Immature natural killer cell (primary cell): ENCODE data around the gene PYCR2. TPM values are rescaled to one million over a fixed set of nuclear protein-coding genes. Genes with fewer than 3 reads are reported as not detected.
A peak's percentile ranks its signal among the peaks of the same experiment; 100 is the strongest.
"Not testable (repeated sequence)": the region's sequence is repeated elsewhere in the genome, so short reads cannot be mapped to it uniquely, and the experiment has no call there.

Experiments used
- DNase-seq, 3 donors: peaks; one replicate each; pipeline ENCODE4 v3.0.0; 2022; ENCODE audit warnings: mixed read lengths in 1 of 3
- H3K27ac Mint-ChIP-seq, 6 donors: one replicate each; pipeline ENCODE4 v1.8.0; 2020; ENCODE audit warnings: mixed read lengths in 6 of 6, mild to moderate bottlenecking in 5 of 6, inconsistent platforms in 4 of 6, moderate library complexity in 3 of 6
- H3K27me3 Mint-ChIP-seq, 3 donors: one replicate each; pipeline ENCODE4 v1.8.0; 2020 to 2021; ENCODE audit warnings: low read depth in 3 of 3, mild to moderate bottlenecking in 3 of 3, mixed read lengths in 3 of 3, moderate library complexity in 3 of 3, inconsistent platforms in 1 of 3
- H3K36me3 Mint-ChIP-seq, 3 donors: one replicate each; pipeline ENCODE4 v1.8.0; 2020; ENCODE audit warnings: mixed read lengths in 3 of 3, inconsistent platforms in 2 of 3, mild to moderate bottlenecking in 2 of 3
- H3K4me1 Mint-ChIP-seq, 2 donors: one replicate each; pipeline ENCODE4 v1.8.0; 2020; ENCODE audit warnings: inconsistent platforms in 2 of 2, mild to moderate bottlenecking in 2 of 2, mixed read lengths in 2 of 2, moderate library complexity in 1 of 2
- H3K4me3 Mint-ChIP-seq, 5 donors: one replicate each; pipeline ENCODE4 v1.8.0; 2020; ENCODE audit warnings: mild to moderate bottlenecking in 5 of 5, mixed read lengths in 5 of 5, inconsistent platforms in 3 of 5, moderate library complexity in 3 of 5
- H3K9me3 Mint-ChIP-seq, 6 donors: one replicate each; pipeline ENCODE4 v1.8.0; 2020; ENCODE audit warnings: mild to moderate bottlenecking in 6 of 6, mixed read lengths in 6 of 6, inconsistent platforms in 4 of 6, moderate library complexity in 3 of 6
- polyA plus RNA-seq, 3 donors: library from polyadenylated mRNA; unstranded; fragments of 300-500 nt; fragmentation: Illumina TruSeq; gene quantifications; one replicate each; pipeline ENCODE4 v1.2.3, GENCODE V29; 2021

Gene PYCR2
- polyA plus RNA-seq, 3 donors from 2014 or later, result 62.0 to 106 (median 72.0) TPM

DNA sequence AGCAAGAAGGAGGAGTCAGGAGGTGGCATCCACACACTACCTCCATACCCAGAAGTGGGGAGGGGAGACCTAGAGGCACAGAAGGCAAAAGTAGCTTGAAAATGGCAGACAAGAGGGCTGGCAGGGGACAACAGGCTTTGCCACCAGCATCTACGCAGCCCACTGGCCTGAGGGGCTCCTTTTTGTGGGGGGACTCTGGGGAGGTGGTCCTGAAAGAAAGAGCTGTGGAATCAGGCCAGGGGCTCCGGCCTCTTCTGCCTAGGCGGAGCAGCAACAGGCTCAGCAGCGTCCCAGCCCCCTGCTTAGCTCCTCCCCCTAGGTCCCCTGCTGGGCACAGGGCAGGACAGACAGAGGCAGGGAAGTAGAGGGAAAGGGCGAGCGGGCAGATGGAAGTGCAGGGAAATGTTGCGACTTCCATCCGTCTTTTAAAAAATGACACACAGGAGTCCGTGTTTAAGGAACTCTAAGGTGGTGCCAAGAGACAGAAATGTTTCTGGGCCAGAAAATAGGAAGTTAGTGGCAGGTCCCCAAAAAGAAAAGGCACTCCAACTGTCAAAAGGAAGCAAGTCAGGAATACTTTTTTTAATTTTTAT lies 27.0 kb upstream of the PYCR2 start:
- Mint-ChIP-seq H3K36me3 (peaks cover 0 to 3% (median 0%) of the 10 kb centered on the region in 3 donors), H3K27ac (no peak overlapping the region), H3K27me3 (peaks cover 11 to 20% (median 17%) of the 10 kb centered on the region in 3 donors), H3K9me3 (no peaks in the 10 kb centered on the region), H3K4me1 (no peaks in the 10 kb centered on the region), H3K4me3 (no peak overlapping the region)
- DNase-seq, result no peak

DNA sequence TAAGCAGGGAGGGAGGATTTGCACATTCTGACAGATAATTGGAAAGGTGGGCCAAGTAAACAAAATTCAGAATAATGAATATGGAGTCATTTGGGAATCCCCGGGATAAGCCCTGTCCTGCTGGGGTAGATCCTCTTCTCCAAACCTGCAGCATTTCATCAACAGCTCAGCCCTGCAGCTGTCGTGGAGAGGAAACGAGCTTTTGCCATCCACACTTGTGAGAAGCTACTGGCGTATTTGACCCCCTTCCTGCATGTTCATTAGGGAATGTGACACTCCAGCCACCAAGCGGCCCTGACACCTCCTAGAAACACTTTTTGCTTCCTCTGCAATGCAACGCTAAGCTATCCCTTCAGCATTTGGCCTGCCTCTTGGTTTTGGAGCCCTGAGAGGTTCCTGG lies 25.0 kb upstream of the PYCR2 start:
- H3K4me3 Mint-ChIP-seq, result no peak overlapping the region
- peaks cover 11 to 17% (median 13%) of the 10 kb centered on the region in 3 donors for H3K27me3 Mint-ChIP-seq
- DNase-seq, result no peak
- peak overlapping the region in 1 of 6 donors; percentile 14 for H3K27ac Mint-ChIP-seq
- H3K9me3 Mint-ChIP-seq, result no peaks in the 10 kb centered on the region
- H3K4me1 Mint-ChIP-seq, result peaks cover 16% of the 10 kb centered on the region in 2 donors
- H3K36me3 Mint-ChIP-seq, result peaks cover 0 to 3% (median 0%) of the 10 kb centered on the region in 3 donors

DNA sequence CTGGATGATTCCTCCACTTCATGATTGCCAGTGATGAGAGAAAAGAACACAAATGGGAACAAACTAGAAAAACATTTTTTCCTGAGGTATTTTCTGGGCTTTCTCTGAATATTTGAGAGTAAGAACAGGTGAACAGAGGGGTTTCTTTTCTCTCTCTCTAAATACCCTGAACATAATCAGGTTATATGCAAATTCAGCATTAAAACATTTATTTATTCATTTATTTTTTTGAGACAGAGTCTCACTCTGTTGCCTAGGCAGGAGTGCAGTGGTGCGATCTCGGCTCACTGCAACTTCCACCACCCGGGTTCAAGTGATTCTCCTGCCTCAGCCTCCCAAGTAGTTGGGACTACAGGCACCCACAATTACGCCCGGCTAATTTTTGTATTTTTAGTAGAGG lies 22.8 kb upstream of the PYCR2 start:
- Mint-ChIP-seq H3K9me3 (no peaks in the 10 kb centered on the region), H3K4me3 (no peak overlapping the region), H3K4me1 (peaks cover 25 to 27% of the 10 kb centered on the region in 2 donors), H3K27me3 (peaks cover 9 to 14% (median 9%) of the 10 kb centered on the region in 3 donors), H3K27ac (no peak overlapping the region), H3K36me3 (peaks cover 0 to 3% (median 0%) of the 10 kb centered on the region in 3 donors)
- no peak for DNase-seq

GRCh38 chr1:225946082-225946620 lies 22.1 kb upstream of the PYCR2 start:
- H3K27ac Mint-ChIP-seq, result peak overlapping the region in 1 of 6 donors; percentile 77
- no peak overlapping the region for H3K4me3 Mint-ChIP-seq

GRCh38 chr1:225945564-225945963 lies 21.5 kb upstream of the PYCR2 start:
- no peak for DNase-seq
- Mint-ChIP-seq H3K27me3 (peaks cover 5 to 9% (median 7%) of the 10 kb centered on the region in 3 donors), H3K9me3 (no peaks in the 10 kb centered on the region), H3K27ac (peak overlapping the region in 3 of 6 donors; percentile 36 to 77 (median 38)), H3K4me1 (peaks cover 25 to 27% of the 10 kb centered on the region in 2 donors), H3K4me3 (no peak overlapping the region), H3K36me3 (no peaks in the 10 kb centered on the region)

More at GRCh38 chr1:225946082-225946620, 22.1 kb upstream of the PYCR2 start:
- Mint-ChIP-seq H3K9me3 (no peaks in the 10 kb centered on the region), H3K36me3 (no peaks in the 10 kb centered on the region), H3K4me1 (peaks cover 25 to 27% of the 10 kb centered on the region in 2 donors), H3K27me3 (peaks cover 8 to 12% (median 9%) of the 10 kb centered on the region in 3 donors)
- DNase-seq, result no peak

- Mint-ChIP-seq H3K36me3 (no peaks in the 10 kb centered on the region), H3K4me1 (peaks cover 25 to 27% of the 10 kb centered on the region in 2 donors), H3K27ac (peak overlapping the region in 4 of 6 donors; percentile 15 to 90 (median 64)), H3K27me3 (peaks cover 3 to 7% (median 6%) of the 10 kb centered on the region in 3 donors), H3K4me3 (peak overlapping the region; percentile 52 to 88 (median 84)), H3K9me3 (no peaks in the 10 kb centered on the region)
- DNase-seq, result peak in 1 of 3 donors; percentile 10
Measured at GRCh38 chr1:225944951-225945350, 20.9 kb upstream of the PYCR2 start.

- peak; percentile 17 to 22 (median 20) for DNase-seq
- peak overlapping the region in 4 of 5 donors; percentile 50 to 88 (median 84) for H3K4me3 Mint-ChIP-seq
- H3K27me3 Mint-ChIP-seq, result peaks cover 3 to 7% (median 5%) of the 10 kb centered on the region in 3 donors
- H3K9me3 Mint-ChIP-seq, result no peaks in the 10 kb centered on the region
- H3K4me1 Mint-ChIP-seq, result peaks cover 25 to 27% of the 10 kb centered on the region in 2 donors
- H3K27ac Mint-ChIP-seq, result peak overlapping the region in 4 of 6 donors; percentile 29 to 86 (median 66)
- H3K36me3 Mint-ChIP-seq, result no peaks in the 10 kb centered on the region
Measured at GRCh38 chr1:225944387-225944786, 20.3 kb upstream of the PYCR2 start.

DNA sequence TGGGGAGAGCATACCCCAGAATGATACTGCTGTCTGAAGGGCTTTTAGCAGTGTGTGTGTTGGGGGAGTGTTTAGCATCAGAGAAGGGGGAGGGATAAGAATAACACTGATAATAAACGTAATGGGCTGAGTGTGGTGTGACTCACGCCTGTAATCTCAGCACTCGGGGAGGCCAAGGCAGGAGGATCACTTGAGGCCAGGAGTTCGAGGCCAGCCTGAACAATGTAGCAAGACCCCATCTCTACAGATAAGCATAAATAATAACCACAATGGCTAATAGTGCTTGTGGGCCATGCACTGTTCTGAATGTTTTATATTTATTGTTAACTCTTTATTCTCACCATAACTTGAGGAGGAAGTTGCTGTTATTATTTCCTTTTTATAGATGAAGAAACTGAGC lies 19.5 kb upstream of the PYCR2 start:
- peak overlapping the region in 1 of 5 donors; percentile 9 for H3K4me3 Mint-ChIP-seq
- DNase-seq, result no peak
- peaks cover 25 to 27% of the 10 kb centered on the region in 2 donors for H3K4me1 Mint-ChIP-seq
- H3K36me3 Mint-ChIP-seq, result no peaks in the 10 kb centered on the region
- peaks cover 2 to 3% (median 3%) of the 10 kb centered on the region in 3 donors for H3K27me3 Mint-ChIP-seq
- H3K27ac Mint-ChIP-seq, result peak overlapping the region in 2 of 6 donors; percentile 42 to 56
- H3K9me3 Mint-ChIP-seq, result no peaks in the 10 kb centered on the region

DNA sequence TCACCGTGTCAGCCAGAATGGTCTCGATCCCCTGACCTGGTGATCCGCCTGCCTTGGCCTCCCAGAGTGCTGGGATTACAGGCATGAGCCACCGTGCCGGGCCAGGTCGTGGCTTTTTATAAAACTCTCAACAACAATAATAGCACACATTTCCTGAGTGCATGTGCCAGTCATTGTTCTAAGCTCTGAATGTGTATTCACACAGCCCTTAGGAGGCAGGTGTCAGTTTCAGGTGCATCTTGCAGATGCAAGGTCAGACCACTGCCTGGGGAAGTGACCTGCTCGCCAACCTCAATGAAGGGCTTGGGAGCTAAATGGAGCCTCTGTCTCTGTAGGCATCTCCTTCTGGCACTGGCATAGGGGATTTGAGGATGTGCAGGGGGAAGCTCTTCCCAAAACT lies 18.5 kb upstream of the PYCR2 start:
- Mint-ChIP-seq H3K27ac (no peak overlapping the region), H3K36me3 (no peaks in the 10 kb centered on the region), H3K4me3 (no peak overlapping the region), H3K4me1 (peaks cover 25 to 27% of the 10 kb centered on the region in 2 donors), H3K27me3 (peaks cover 1 to 3% (median 3%) of the 10 kb centered on the region in 3 donors), H3K9me3 (no peaks in the 10 kb centered on the region)
- no peak for DNase-seq

GRCh38 chr1:225941942-225942222 lies 17.8 kb upstream of the PYCR2 start:
- Mint-ChIP-seq H3K9me3 (peaks cover 0 to 2% (median 0%) of the 10 kb centered on the region in 6 donors), H3K27ac (no peak overlapping the region), H3K36me3 (no peaks in the 10 kb centered on the region), H3K27me3 (peaks cover 0 to 3% (median 2%) of the 10 kb centered on the region in 3 donors), H3K4me3 (no peak overlapping the region), H3K4me1 (peaks cover 25 to 27% of the 10 kb centered on the region in 2 donors)
- no peak for DNase-seq

DNA sequence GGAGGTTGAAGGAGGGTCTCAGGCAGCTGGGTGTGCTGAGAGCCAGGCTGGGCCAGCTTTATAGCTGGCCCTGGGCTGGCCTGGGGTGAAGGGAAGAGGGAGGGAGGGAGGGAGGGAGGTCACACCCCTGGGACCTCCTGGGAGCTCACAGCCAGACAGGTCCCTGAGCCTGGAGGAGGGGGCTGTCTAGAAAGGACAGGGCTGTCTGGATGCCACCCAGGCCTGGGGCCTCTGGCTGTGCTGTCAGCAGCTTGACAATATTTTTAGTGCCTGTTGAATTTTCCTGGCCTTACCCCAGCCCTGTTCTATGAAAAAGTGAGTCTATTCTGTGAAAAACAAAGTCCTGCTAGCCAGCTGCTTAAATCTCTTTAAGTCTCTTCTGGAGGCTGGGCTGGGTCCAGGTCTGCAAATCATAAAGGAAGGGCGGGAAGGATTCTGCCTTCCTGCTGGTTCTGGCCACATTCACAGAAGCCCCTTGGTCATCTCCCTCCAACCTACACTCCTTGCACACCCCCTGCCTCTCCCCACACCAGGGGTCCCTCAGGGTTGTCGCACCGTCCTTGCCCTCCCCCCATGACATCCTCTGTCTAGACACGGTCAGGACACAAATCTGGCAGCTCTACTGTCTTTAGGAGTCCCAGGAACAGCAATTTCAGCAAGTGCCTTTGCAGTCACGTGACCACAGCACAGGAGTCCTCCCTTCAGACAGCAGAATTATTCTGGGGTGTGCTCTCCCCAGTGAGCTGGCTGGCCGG lies 17.3 kb upstream of the PYCR2 start, which contains the start of gene LEFTY2:
LEFTY2 (minus strand) TSS at position 34 of the 755 bp plus-strand sequence. CDS start 80 bp downstream, outside the sequence.
- Mint-ChIP-seq H3K27ac (no peak within 1 kb of the TSS), H3K36me3 (no peaks in the 10 kb centered on the region), H3K27me3 (peaks cover 0 to 3% (median 2%) of the 10 kb centered on the region in 3 donors), H3K9me3 (peaks cover 0 to 2% (median 0%) of the 10 kb centered on the region in 6 donors), H3K4me3 (no peak within 1 kb of the TSS), H3K4me1 (peaks cover 25 to 27% of the 10 kb centered on the region in 2 donors)
- DNase-seq, result no peak

DNA sequence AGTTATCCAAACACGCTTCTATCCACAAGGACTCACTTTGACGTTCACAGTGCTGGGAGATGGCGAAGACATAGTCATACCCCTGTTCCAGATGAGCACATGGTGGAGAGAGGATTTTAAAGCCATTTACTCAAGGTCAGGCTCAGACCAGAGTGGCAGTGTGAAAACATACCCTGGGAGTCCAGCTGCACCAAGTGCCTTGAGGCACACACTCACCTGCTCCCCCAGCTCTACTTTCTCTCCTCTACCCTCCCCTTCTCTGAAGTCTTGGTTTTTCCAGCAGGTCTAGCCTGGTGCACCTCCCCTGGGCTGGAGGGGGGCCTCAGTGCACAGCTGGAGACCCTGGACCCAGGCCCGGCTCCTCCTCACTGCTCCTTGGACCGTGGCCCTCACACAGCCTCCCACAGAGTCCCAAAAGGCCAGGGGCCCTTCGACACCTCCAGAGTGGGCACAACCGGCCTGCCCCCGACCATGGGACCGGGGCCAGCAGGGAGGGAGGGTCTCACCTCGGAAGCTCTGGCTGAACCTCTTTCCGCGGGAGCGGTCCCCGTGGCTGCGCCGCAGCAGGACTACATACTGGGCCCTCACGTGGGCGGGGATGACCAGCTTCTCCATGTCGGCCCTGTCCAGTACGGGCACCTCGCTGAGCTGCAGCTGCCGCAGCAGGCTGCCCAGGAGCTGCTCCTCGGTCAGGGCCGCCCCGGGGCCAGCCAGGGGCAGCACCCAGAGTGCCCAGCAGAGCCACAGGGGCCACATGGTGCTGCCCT lies 16.5 kb upstream of the PYCR2 start:
- Mint-ChIP-seq H3K4me3 (no peak overlapping the region), H3K27me3 (peaks cover 0 to 2% (median 0%) of the 10 kb centered on the region in 3 donors), H3K36me3 (no peaks in the 10 kb centered on the region), H3K9me3 (peaks cover 0 to 2% (median 0%) of the 10 kb centered on the region in 6 donors), H3K4me1 (peaks cover 25 to 26% of the 10 kb centered on the region in 2 donors), H3K27ac (no peak overlapping the region)
- no peak for DNase-seq

GRCh38 chr1:225939939-225940310 lies 15.9 kb upstream of the PYCR2 start:
- not testable (repeated sequence) for H3K27ac Mint-ChIP-seq, H3K9me3 Mint-ChIP-seq, H3K36me3 Mint-ChIP-seq, H3K4me3 Mint-ChIP-seq, DNase-seq, H3K27me3 Mint-ChIP-seq
- H3K4me1 Mint-ChIP-seq, result peaks cover 18 to 19% of the 10 kb centered on the region in 2 donors
